K562 (cell line): ENCODE measurements around the gene LYRM1. TPM values are rescaled to one million over a fixed set of nuclear protein-coding genes. Genes with fewer than 3 reads are reported as not detected.

Experiments used
- CEBPG ChIP-seq, 3 experiments: fragments of 200-800 bp in 1 of 3; sonication (Bioruptor generic) in 1 of 3; sonication (generic) in 1 of 3; formaldehyde crosslinking in 1 of 3; IDR thresholded peaks in 2 of 3; conservative IDR thresholded peaks in 1 of 3; 2 replicates each; pipeline versions ENCODE4 v1.6.1 to v1.8.0; 2016 to 2022; ENCODE audit warnings: missing compliant biosample characterization in 2 of 3, missing genetic modification characterization in 2 of 3, mild to moderate bottlenecking in 1 of 3, missing genetic modification reagents in 1 of 3
- CHD7 ChIP-seq: fragments of 200-600 bp; sonication (generic); IDR thresholded peaks from one replicate; pipeline ENCODE4 v1.6.1; 2012; ENCODE audit warnings: mild to moderate bottlenecking, low read depth, low read length, inconsistent platforms
- ELF4 ChIP-seq: fragments of 450-650 bp; formaldehyde crosslinking; IDR thresholded peaks from 2 replicates; pipeline ENCODE4 v1.4.0; 2022; ENCODE audit warnings: missing genetic modification characterization
- ETV5 ChIP-seq: sonication (generic); formaldehyde crosslinking; IDR thresholded peaks from 2 replicates; pipeline ENCODE4 v1.4.0; 2020; ENCODE audit warnings: low read depth, mild to moderate bottlenecking, missing genetic modification reagents
- IFI16 ChIP-seq: fragments of 250-450 bp; sonication (Bioruptor Pico); IDR thresholded peaks from 2 replicates; pipeline ENCODE4 v2.1.2; 2022; ENCODE audit warnings: mild to moderate bottlenecking, inconsistent platforms
- JUND ChIP-seq, 2 experiments: IDR thresholded peaks; 2 replicates in 1 of 2; 3 replicates in 1 of 2; pipeline ENCODE4 v1.6.1; 2011; ENCODE audit warnings: borderline replicate concordance in 2 of 2, low read depth in 2 of 2, low read length in 2 of 2, improper control_type of control experiment in 1 of 2, missing biosample characterization in 1 of 2, missing genetic modification characterization in 1 of 2, missing genetic modification reagents in 1 of 2
- PML ChIP-seq: IDR thresholded peaks from 2 replicates; pipeline ENCODE4 v1.6.1; 2012; ENCODE audit warnings: low read length, inconsistent platforms
- TCF7L2 ChIP-seq: fragments of 150-350 bp; IDR thresholded peaks from 2 replicates; pipeline ENCODE4 v1.6.1; 2016; ENCODE audit warnings: low read depth, mild to moderate bottlenecking, low read length, moderate library complexity
- ZC3H8 ChIP-seq: fragments of 450-650 bp; IDR thresholded peaks from 2 replicates; pipeline ENCODE4 v1.6.1; 2017
- polyA plus RNA-seq, 8 experiments: library from polyadenylated mRNA; depleted of rRNA in 4 of 8; stranded (reverse) in 5 of 8; unstranded in 3 of 8; fragments of >200 nt; fragmentation: Nextera tagmentation in 2 of 8; fragmentation: Illumina TruSeq in 1 of 8; extraction: Ambion mirVana in 2 of 8; extraction: Trizol in 1 of 8; gene quantifications; 2 replicates each; pipeline versions ENCODE4 v1.2.1 to v1.2.3, GENCODE V29; 2011 to 2014; ENCODE audit warnings: inconsistent platforms in 1 of 8, missing spikeins in 1 of 8
- total RNA-seq, 7 experiments: library from RNA; depleted of rRNA in 6 of 7; stranded (reverse); fragments of >200 nt in 6 of 7; fragmentation: Illumina TruSeq in 2 of 7; extraction: Trizol in 2 of 7; gene quantifications; 2 replicates each; pipeline versions ENCODE4 v1.2.1 to v1.2.3, GENCODE V29; 2011 to 2021; ENCODE audit warnings: low replicate concordance in 1 of 7
- TF ChIP-seq, protein P1 (sequence below): fragments of 250-450 bp; sonication (Bioruptor Pico); IDR thresholded peaks from 2 replicates; pipeline ENCODE4 v1.8.0; 2021; ENCODE audit warnings: borderline replicate concordance, mild to moderate bottlenecking, moderate library complexity; ENCODE audit not compliant: poor library complexity, severe bottlenecking
- TF ChIP-seq, protein P2 (sequence below): sonication (generic); formaldehyde crosslinking; IDR thresholded peaks from 2 replicates; pipeline ENCODE4 v1.8.1; 2023; ENCODE audit warnings: mild to moderate bottlenecking, missing genetic modification reagents

Gene LYRM1
- total and polyA plus RNA-seq, 9 of the 15 experiments (the other 6 are each of a cell fraction or from before 2014, with no cell fraction given), result 17.5 to 44.1 (median 32.7) TPM

- TF ChIP-seq JUND (IDR thresholded peaks at IDR 0.05; ENCODE audit: borderline replicate concordance, low read depth, low read length) (peak; percentile 97), JUND (tag; IDR thresholded peaks at IDR 0.05; ENCODE audit: borderline replicate concordance, low read depth, low read length) (peak; percentile 5; the same call in 1 of the 3 replicates), TCF7L2 (peak; percentile 88), ETV5 (CRISPR knock-in tag) (0 out of 2 replicates have a peak, but pooled peaks have one; percentile 15), CEBPG (CRISPR knock-in tag; IDR thresholded peaks at IDR 0.05) (peak; percentile 97), CEBPG (tag; conservative IDR thresholded peaks at IDR 0.05 in 1 of 2, IDR thresholded peaks at IDR 0.05 in 1 of 2) (peak; percentile 98 to 99), PML (no peak), CHD7 (no peak), ZC3H8 (no peak), ELF4 (CRISPR knock-in tag) (0 out of 2 replicates have a peak, but pooled peaks have one; percentile 44), IFI16 (no peak)
- TF ChIP-seq, protein P1, sequence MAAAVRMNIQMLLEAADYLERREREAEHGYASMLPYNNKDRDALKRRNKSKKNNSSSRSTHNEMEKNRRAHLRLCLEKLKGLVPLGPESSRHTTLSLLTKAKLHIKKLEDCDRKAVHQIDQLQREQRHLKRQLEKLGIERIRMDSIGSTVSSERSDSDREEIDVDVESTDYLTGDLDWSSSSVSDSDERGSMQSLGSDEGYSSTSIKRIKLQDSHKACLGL (CRISPR knock-in tag), result no peak
- TF ChIP-seq, protein P2, sequence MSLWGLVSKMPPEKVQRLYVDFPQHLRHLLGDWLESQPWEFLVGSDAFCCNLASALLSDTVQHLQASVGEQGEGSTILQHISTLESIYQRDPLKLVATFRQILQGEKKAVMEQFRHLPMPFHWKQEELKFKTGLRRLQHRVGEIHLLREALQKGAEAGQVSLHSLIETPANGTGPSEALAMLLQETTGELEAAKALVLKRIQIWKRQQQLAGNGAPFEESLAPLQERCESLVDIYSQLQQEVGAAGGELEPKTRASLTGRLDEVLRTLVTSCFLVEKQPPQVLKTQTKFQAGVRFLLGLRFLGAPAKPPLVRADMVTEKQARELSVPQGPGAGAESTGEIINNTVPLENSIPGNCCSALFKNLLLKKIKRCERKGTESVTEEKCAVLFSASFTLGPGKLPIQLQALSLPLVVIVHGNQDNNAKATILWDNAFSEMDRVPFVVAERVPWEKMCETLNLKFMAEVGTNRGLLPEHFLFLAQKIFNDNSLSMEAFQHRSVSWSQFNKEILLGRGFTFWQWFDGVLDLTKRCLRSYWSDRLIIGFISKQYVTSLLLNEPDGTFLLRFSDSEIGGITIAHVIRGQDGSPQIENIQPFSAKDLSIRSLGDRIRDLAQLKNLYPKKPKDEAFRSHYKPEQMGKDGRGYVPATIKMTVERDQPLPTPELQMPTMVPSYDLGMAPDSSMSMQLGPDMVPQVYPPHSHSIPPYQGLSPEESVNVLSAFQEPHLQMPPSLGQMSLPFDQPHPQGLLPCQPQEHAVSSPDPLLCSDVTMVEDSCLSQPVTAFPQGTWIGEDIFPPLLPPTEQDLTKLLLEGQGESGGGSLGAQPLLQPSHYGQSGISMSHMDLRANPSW, result 0 out of 2 replicates have a peak, but pooled peaks have one; percentile 80
These were observed at the start of gene LYRM1, which contains the start of gene DCUN1D3 (continued) for GRCh38 chr16:20900299-20901067.
